GM18868 (cell line): ENCODE measurements around the gene TSKU.
"Not testable (repeated sequence)": the region's sequence is repeated elsewhere in the genome, so short reads cannot be mapped to it uniquely, and the experiment has no call there.

Experiments used
- ATAC-seq: cut with Tn5 transposase; IDR thresholded peaks from one replicate; pipeline ENCODE4 v1.9.1; 2021; ENCODE audit warnings: mild to moderate bottlenecking, moderate library complexity; ENCODE audit not compliant: unreplicated experiment

Gene TSKU

DNA sequence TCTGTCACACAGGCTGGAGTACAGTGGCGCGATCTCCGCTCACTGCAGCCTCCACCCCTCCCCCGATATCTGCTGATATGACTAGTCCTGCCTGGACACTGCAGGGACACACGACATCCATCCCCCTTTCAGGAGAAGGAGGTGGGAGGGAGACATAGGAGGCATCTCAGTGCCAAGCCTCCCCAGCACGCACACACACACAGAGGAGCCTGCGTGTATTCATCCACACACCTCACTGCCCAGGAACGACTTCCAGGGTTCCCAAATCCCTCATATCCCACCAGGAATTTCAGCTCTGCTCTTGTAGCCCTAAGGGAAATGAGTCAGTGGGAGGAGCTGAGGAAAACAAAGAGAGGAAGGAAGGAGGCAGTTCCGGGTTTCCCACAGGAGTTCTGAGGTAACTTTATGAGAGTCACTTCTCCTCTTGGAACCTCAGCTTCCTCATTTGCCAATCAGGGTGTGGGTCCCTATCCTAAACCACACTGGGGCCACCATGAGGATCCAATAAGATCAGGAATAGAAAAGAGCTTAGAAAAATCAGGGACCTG lies 40.4 kb downstream of the TSKU start:
- no peak for ATAC-seq

GRCh38 chr11:76824083-76824939 lies 41.2 kb downstream of the TSKU start:
- ATAC-seq = no peak

- ATAC-seq = no peak
These were observed 42.0 kb downstream of the TSKU start for GRCh38 chr11:76824980-76825725.

DNA sequence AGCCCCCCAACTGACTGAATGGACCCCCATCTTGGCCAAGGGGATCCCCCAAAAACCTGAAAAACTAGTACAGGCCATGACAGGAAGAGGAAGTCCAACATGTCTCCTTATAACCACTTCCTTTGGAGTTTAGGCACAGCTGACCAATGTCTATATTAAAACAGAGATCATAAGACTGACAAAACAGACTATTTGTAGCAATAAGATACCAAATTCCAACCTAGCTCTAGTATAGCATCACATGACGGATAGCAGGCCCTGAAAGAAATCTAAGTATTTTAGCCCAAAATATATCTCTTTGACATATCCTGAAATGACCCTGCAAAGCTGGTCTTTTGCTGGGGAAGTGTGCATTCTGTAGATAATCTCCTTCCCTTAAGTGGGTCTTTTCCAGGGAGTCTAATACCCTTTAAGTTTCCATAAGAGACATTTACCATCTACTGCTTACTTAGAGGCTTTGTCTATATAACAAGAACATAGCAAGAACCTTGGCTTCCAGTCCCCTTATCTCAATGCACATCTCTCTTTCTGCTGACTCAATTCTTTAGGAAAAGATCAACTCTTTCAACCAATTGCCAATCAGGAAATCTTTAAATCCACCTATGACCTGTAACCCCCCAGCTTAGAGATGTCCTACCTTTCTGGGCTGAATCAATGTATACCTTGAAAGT lies 42.7 kb downstream of the TSKU start:
- ATAC-seq = no peak

- ATAC-seq = not testable (repeated sequence)
These were observed 43.4 kb downstream of the TSKU start for GRCh38 chr11:76826508-76826907.

- not testable (repeated sequence) for ATAC-seq
These were observed 43.8 kb downstream of the TSKU start for GRCh38 chr11:76827005-76827404.

DNA sequence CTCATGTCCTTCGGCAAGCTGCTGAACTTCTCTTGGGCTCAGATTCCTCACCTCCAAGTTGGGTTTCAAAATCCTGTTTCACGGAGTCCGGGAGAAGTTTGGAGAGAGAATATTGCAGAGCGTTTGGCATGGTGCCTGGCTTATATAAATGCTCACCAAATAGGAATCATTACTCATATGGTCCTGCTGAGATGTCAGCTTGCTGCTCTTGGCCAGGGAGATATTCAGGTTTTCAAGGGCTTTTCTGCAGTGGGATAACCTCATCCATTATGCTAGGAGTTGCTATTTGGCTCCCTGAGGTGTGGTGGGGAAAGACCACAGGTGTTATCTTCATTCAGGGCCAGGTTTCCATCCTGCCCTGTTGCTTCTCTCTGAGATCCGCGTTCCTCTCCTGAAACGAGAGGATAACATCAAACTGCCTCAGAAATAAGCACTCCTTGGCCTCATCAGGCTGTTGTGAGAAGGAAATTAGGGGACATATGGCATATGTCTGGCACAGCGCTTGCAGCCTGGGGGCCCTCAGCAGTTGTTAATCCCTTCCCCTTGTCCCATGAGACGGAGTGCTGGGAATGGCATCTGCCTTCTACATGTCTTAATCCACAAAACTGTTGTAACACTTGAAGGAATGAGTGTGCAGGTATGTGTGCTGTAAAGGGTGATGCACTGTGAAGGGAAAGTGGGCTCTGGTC lies 47.6 kb downstream of the TSKU start:
- ATAC-seq = no peak

- no peak for ATAC-seq
These were observed 48.6 kb downstream of the TSKU start for GRCh38 chr11:76831686-76832310.

GRCh38 chr11:76832361-76832760 lies 49.2 kb downstream of the TSKU start:
- ATAC-seq = no peak

- no peak for ATAC-seq
These were observed 51.0 kb downstream of the TSKU start for GRCh38 chr11:76834151-76834550.

DNA sequence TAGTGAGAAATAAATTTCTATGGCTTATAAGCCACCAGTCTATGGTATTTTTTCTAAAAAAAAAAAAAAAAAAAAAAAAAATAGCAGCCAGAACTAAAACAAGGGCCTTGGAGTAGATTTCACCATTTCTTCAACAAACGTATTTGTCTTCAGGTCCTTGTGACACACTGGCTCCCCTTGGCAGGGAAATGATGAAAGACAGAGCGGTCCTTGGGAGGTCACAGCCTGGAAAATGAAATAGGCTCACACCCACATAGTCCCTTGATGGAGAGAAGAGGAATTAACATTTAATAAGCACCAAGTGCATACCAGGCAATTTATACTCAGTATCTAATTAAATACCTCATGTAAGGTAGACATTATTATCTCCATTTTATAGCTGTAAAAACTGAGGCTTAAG lies 51.9 kb downstream of the TSKU start:
- ATAC-seq = no peak

GRCh38 chr11:76835928-76836612 lies 52.9 kb downstream of the TSKU start:
- ATAC-seq = no peak

DNA sequence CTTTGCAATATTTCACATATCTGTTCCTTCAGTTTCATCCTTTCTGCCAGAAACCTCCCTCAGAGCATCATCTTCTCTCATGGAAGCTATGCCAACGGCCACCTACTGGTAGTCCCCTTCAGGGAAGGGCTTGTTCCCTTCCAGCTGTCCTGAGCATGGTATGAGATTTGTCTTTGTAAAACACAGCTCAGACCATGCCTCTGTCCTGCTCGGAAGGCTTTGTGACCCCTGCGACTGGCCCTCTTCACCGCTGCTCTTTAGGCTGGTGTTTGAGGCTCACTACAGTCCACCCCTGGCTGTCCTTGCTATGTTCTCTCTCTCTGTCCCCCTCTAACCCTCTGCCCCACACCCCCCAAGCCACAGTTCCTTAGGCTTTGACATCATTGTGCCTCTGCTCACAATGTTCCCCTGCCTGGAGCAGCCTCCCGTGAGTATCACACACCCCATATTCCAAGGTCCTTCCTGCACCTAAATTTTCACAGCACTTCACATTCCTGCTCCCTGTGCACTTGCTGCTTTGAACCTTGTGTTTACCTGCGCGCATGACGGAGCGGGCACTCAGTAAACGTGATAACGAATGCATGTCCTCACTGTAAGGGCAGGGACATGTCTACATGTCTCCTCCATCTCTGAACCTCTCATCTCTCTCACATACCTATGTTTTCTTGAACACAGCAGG lies 53.6 kb downstream of the TSKU start:
- no peak for ATAC-seq

- ATAC-seq = no peak
These were observed 54.8 kb downstream of the TSKU start for GRCh38 chr11:76837696-76838677.

DNA sequence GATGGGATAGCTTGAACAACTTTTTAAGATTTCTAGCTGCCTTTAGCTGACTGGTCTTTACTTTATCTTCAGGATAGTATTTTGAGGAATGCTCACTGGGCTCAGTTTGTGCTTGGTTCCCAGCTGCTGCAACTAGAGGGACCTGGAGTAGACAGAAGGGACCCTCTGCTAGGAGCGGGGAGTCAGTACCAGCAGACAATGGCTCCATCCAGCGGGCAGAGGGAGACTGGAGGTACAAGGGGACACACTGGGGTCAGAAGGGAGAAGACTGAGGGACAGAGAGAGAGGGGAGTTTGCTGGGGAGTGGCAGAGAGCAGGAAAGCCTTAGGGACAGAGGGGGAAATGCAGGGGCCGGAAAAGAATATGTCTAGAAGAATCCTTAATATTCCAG lies 55.5 kb downstream of the TSKU start:
- no peak for ATAC-seq

GRCh38 chr11:76839311-76839710 lies 56.2 kb downstream of the TSKU start:
- ATAC-seq = no peak

GRCh38 chr11:76841923-76842452 lies 58.8 kb downstream of the TSKU start:
- no peak for ATAC-seq

- ATAC-seq = no peak
These were observed 60.8 kb downstream of the TSKU start for GRCh38 chr11:76843907-76844306.
